Measurements from ENCODE around the gene KCNA4.
"Not testable (repeated sequence)": the region's sequence is repeated elsewhere in the genome, so short reads cannot be mapped to it uniquely, and the experiment has no call there.

The KCNA4 gene

DNA sequence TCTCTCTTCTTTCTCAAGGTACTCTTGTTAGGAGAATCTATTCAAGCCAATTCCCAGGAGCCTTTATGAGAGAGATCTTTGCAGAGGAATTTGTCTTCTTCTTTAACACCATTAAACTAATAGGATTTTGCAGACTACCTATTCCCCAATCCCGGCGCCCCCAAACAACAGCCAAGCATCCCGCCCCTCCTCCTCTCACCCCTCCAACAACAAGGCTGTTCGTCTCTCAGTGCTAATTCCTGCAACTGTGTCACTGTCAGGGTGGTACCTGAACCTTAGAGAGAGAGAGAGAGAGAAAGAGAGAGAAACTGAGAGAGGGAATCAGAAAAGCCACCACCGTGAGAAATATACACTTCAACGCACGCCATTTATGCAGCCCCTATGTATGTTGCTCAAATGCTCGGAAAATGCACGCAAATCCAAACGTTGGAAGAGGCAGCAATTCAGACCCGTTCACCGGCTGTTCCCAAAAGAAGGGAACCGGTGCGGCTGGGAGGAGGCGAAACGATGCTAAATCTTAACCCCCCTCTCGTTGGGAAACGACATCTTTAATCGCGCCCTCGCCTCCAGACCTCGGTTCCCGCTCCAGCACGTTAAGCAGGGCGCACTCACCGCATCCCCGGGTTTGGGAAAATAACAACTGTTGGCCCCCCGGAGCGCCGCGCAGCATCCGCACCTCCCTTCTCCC is 961 bp downstream of the KCNA4 start:
- Mint-ChIP-seq H3K4me3 (no peak overlapping the region), H3K27ac (no peak overlapping the region), H3K27me3 (peaks cover 30% of the 10 kb centered on the region), H3K36me3 (ENCODE audit: low read depth) (no peaks in the 10 kb centered on the region), H3K4me1 (ENCODE audit: low read depth) (no peaks in the 10 kb centered on the region), H3K9me3 (no peaks in the 10 kb centered on the region)

- Mint-ChIP-seq H3K27me3 (peaks cover 1% of the 10 kb centered on the region), H3K4me3 (no peak overlapping the region), H3K27ac (no peak overlapping the region), H3K36me3 (ENCODE audit: low read depth) (no peaks in the 10 kb centered on the region), H3K9me3 (no peaks in the 10 kb centered on the region), H3K4me1 (ENCODE audit: low read depth) (no peaks in the 10 kb centered on the region)
Measured at GRCh38 chr11:30012346-30012745, 4.5 kb downstream of the KCNA4 start.

- no peak overlapping the region for H3K27ac Mint-ChIP-seq
- H3K4me1 Mint-ChIP-seq (ENCODE audit: low read depth): no peaks in the 10 kb centered on the region
- no peak overlapping the region for H3K4me3 Mint-ChIP-seq
- H3K27me3 Mint-ChIP-seq: no peaks in the 10 kb centered on the region
- no peaks in the 10 kb centered on the region for H3K9me3 Mint-ChIP-seq
- H3K36me3 Mint-ChIP-seq (ENCODE audit: low read depth): no peaks in the 10 kb centered on the region
Measured at GRCh38 chr11:30009060-30009459, 7.8 kb downstream of the KCNA4 start.

DNA sequence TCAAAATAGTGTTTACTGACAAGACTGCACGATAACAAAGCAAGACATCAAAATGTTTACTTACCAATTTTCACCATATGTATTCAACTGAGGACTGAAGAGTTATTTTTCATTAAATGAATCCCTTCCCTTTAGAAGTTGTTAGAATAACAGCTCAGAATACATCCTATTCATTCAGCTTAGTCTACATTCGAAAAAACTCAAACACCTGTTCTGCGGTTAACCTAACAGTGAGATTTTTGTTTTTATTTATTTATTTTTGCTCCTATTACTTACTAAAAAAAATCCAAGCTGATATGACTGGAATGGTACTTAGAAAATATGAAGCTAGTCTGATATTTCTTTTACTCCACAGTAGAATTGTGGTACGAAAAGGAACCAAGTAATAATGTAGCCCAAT is 10.0 kb downstream of the KCNA4 start:
- no peaks in the 10 kb centered on the region for H3K27me3 Mint-ChIP-seq
- no peaks in the 10 kb centered on the region for H3K36me3 Mint-ChIP-seq (ENCODE audit: low read depth)
- no peak overlapping the region for H3K27ac Mint-ChIP-seq
- no peaks in the 10 kb centered on the region for H3K4me1 Mint-ChIP-seq (ENCODE audit: low read depth)
- no peaks in the 10 kb centered on the region for H3K9me3 Mint-ChIP-seq
- H3K4me3 Mint-ChIP-seq: no peak overlapping the region

- Mint-ChIP-seq H3K4me1 (ENCODE audit: low read depth) (no peaks in the 10 kb centered on the region), H3K4me3 (no peak overlapping the region), H3K9me3 (no peaks in the 10 kb centered on the region), H3K36me3 (ENCODE audit: low read depth) (no peaks in the 10 kb centered on the region), H3K27me3 (no peaks in the 10 kb centered on the region), H3K27ac (no peak overlapping the region)
Measured at GRCh38 chr11:30002157-30002785, 14.6 kb downstream of the KCNA4 start.

- Mint-ChIP-seq H3K4me3 (no peak overlapping the region), H3K4me1 (ENCODE audit: low read depth) (no peaks in the 10 kb centered on the region), H3K27ac (no peak overlapping the region), H3K9me3 (no peaks in the 10 kb centered on the region), H3K36me3 (ENCODE audit: low read depth) (no peaks in the 10 kb centered on the region), H3K27me3 (no peaks in the 10 kb centered on the region)
Measured at GRCh38 chr11:30000986-30001750, 15.7 kb downstream of the KCNA4 start.

DNA sequence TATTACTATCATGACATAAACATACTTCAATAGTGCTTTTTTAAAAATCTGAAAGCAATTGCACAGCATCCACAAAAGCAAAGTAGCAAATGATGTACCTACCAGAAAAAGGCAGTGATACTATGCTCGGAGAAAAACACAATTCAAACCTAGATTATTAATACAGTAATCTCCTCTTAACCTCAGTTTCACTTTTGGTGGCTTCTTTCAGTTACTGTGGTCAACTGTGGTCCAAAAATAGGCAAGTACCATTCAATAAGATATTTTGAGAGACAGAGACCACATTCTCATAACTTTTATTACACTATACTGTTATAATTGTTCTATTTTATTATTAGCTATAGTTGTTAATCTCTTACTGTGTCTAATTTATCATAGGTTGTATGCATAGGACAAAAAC is 20.8 kb downstream of the KCNA4 start:
- Mint-ChIP-seq H3K27ac (no peak overlapping the region), H3K4me1 (ENCODE audit: low read depth) (no peaks in the 10 kb centered on the region), H3K9me3 (peaks cover 10% of the 10 kb centered on the region), H3K36me3 (ENCODE audit: low read depth) (no peaks in the 10 kb centered on the region), H3K4me3 (no peak overlapping the region), H3K27me3 (no peaks in the 10 kb centered on the region)

DNA sequence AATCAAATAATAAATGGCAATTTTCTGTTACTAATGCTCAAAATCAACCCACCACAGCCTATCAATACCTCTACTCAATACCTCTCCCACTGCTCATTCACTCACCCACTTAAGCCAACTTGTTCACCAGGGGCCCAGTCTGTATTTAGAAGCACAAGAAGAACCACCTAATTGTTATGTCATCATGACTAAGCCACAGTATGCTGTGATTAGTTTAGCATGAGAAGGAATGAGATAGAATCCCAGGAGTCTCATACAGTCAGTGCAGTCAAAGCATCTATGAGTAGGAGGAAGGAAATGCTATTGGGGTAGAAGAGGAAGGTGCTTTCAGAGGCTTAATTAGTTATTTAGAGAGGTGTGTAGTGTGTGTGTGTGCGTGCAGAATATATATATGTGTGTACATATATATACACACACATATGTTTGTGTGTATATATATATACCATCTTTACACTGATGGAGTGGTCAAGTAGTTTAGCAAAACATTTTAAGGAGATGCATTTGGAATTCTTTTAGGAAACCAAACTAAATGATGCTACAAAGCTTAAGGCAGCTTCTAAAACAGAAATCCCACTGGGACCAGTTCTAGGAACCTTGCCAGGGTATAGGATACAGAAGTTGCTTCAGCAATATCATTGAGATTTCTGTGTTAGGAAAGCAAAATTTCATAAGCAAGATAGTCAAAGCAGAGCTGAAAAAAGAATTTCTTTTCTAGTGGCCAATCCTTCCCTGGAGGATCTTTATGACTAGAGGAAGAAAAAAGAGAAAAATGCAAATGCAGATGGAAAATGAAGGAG is 27.5 kb downstream of the KCNA4 start:
- Mint-ChIP-seq H3K27me3 (no peaks in the 10 kb centered on the region), H3K9me3 (peaks cover 4% of the 10 kb centered on the region), H3K36me3 (ENCODE audit: low read depth) (no peaks in the 10 kb centered on the region), H3K4me3 (no peak overlapping the region), H3K4me1 (ENCODE audit: low read depth) (no peaks in the 10 kb centered on the region), H3K27ac (no peak overlapping the region)

- no peak overlapping the region for H3K4me3 Mint-ChIP-seq
- H3K36me3 Mint-ChIP-seq (ENCODE audit: low read depth): no peaks in the 10 kb centered on the region
- H3K4me1 Mint-ChIP-seq (ENCODE audit: low read depth): no peaks in the 10 kb centered on the region
- H3K27ac Mint-ChIP-seq: no peak overlapping the region
- H3K27me3 Mint-ChIP-seq: no peaks in the 10 kb centered on the region
- H3K9me3 Mint-ChIP-seq: no peaks in the 10 kb centered on the region
Measured at GRCh38 chr11:29985248-29985647, 31.6 kb downstream of the KCNA4 start.

DNA sequence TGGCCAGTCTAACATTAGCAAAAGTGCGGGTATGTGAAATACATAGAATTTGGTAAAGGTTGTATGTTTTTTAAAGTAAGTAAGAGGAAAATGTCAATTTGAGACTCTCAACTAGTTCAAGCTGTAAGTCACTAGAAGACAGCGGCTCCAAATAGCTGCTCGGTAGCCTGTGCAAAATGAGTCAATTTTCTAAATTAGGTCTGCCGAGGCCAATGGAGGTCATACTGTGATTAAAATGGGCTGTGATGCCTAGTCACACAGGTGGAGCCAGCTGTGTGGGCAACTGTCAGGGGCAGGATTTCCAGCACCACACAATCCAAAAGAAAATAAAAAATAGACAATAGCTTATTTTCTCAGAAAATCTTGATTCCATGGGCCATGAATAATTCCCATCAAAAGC is 32.3 kb downstream of the KCNA4 start:
- Mint-ChIP-seq H3K4me3 (no peak overlapping the region), H3K27me3 (no peaks in the 10 kb centered on the region), H3K27ac (no peak overlapping the region), H3K36me3 (ENCODE audit: low read depth) (no peaks in the 10 kb centered on the region), H3K9me3 (no peaks in the 10 kb centered on the region), H3K4me1 (ENCODE audit: low read depth) (no peaks in the 10 kb centered on the region)

DNA sequence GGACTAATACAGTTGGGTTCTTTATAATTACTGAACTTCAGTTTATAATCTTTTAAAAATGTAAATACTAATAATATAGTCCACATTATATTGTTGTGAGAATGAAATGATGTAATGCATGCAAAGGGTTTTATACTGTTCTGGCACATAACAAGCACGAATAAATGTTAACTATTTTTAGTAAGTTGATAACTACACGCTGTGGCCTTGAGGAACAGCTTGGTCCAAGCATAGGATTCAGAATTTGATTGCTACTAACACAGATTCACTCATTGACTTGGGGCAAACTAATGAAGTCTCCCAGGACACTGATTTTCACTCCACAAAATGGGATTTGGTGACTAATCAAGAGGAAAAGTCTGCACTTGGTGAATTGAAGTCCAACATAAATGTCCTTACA is 38.3 kb downstream of the KCNA4 start:
- Mint-ChIP-seq H3K27ac (no peak overlapping the region), H3K27me3 (no peaks in the 10 kb centered on the region), H3K9me3 (peaks cover 10% of the 10 kb centered on the region), H3K36me3 (ENCODE audit: low read depth) (no peaks in the 10 kb centered on the region), H3K4me3 (no peak overlapping the region), H3K4me1 (ENCODE audit: low read depth) (no peaks in the 10 kb centered on the region)

- not testable (repeated sequence) for H3K27ac Mint-ChIP-seq; H3K4me1 Mint-ChIP-seq (ENCODE audit: low read depth); H3K4me3 Mint-ChIP-seq; H3K36me3 Mint-ChIP-seq (ENCODE audit: low read depth); H3K27me3 Mint-ChIP-seq
- peaks cover 10% of the 10 kb centered on the region for H3K9me3 Mint-ChIP-seq
Measured at GRCh38 chr11:29975580-29975979, 41.2 kb downstream of the KCNA4 start.

DNA sequence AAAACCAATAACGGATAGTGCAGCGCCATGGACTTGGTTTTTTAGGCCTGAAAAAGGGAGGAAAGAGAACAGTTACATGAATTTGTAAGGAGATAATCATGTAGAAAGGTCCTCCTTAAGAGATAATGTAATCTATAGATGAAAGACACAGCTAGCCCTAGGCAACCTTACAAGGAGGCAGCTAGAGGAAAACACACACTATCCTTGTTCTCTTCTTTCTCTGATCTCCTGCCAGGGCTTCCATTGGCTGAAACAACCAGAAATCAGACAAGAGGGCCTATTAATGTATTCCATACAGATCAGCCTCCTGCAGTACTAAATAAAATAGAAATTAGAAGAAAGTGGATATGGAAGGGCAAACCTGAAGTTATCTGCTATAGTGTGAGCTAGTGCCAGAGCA is 53.0 kb downstream of the KCNA4 start:
- H3K4me3 Mint-ChIP-seq: no peak overlapping the region
- H3K27me3 Mint-ChIP-seq: no peaks in the 10 kb centered on the region
- H3K27ac Mint-ChIP-seq: no peak overlapping the region
- H3K9me3 Mint-ChIP-seq: no peaks in the 10 kb centered on the region
- H3K4me1 Mint-ChIP-seq (ENCODE audit: low read depth): no peaks in the 10 kb centered on the region
- H3K36me3 Mint-ChIP-seq (ENCODE audit: low read depth): no peaks in the 10 kb centered on the region

- H3K27ac Mint-ChIP-seq: no peak overlapping the region
- no peaks in the 10 kb centered on the region for H3K36me3 Mint-ChIP-seq (ENCODE audit: low read depth)
- no peaks in the 10 kb centered on the region for H3K4me1 Mint-ChIP-seq (ENCODE audit: low read depth)
- no peaks in the 10 kb centered on the region for H3K9me3 Mint-ChIP-seq
- H3K4me3 Mint-ChIP-seq: no peak overlapping the region
- no peaks in the 10 kb centered on the region for H3K27me3 Mint-ChIP-seq
Measured at GRCh38 chr11:29963036-29963435, 53.8 kb downstream of the KCNA4 start.

DNA sequence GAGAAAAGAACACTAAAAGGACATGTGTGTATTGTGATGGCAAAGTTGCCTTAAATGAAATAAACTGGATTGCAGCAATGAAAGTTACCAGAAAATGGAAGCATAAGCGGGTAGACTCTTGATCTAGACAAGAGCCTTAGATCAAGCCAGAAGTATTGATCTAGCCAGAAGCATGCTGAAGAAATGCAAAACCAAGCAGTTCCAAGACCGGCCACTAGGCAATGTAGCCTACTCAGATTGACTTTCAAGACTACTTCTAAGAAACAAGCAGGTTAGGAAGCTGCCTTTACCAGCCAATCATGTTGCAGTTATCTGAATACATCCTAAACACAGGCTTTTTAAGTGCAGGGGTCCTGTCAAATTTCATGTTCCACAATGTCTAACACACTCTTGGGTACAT is 54.6 kb downstream of the KCNA4 start:
- Mint-ChIP-seq H3K36me3 (ENCODE audit: low read depth) (no peaks in the 10 kb centered on the region), H3K4me3 (no peak overlapping the region), H3K4me1 (ENCODE audit: low read depth) (no peaks in the 10 kb centered on the region), H3K27me3 (no peaks in the 10 kb centered on the region), H3K27ac (no peak overlapping the region), H3K9me3 (no peaks in the 10 kb centered on the region)
